Measurements from ENCODE around the gene MATCAP1. TPM values are rescaled to one million over a fixed set of nuclear protein-coding genes. Genes with fewer than 3 reads are reported as not detected.

The MATCAP1 gene
- total RNA-seq, 1 donor from 2014 or later = 5.2 TPM

DNA sequence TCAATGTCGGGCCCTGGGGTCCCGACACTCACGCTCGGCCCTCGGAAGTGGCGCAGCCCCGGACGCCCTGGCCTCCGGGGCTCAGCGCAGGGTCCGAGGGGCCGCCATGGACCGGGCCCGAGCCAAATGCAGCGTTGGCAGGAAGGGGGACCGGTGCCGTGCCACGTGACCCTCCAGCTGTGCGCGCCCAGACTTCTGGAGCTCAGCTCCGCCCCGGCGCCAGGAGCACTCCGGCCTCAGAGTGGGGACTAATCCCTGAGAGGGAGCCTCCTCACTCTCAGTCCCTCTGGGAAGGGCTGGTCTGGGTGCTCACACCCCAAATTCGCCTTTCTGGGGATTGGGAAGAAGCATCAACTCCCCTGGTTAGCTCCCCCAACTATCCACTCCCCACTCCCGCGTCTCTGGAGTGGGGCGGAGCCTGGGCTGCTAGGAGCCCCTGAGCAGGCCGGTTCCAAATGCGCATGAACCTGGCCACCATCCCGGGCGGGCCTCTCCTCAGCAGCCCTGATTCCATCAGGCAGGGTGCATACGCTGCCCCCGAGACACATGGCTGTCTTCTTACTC lies 32.8 kb downstream of the MATCAP1 start, which contains the start of gene B3GNT9:
B3GNT9 (minus strand) TSS at position 166 of the 564 bp plus-strand sequence. CDS start 513 bp downstream, outside the sequence.
- Histone ChIP-seq H3K36me3 (ENCODE audit: control insufficient read depth in 3 of 3, insufficient read depth in 3 of 3, low read length in 3 of 3) (peaks cover 28 to 34% (median 30%) of the 10 kb centered on the region in 3 donors), H3K9me3 (ENCODE audit: control insufficient read depth in 3 of 3, low read length in 3 of 3) (no peaks in the 10 kb centered on the region), H3K27ac (ENCODE audit: low read depth, low read length) (peak within 1 kb of the TSS; percentile 68), H3K4me3 (ENCODE audit: low read length in 3 of 3) (peak within 1 kb of the TSS; percentile 65 to 74 (median 67)), H3K4me1 (ENCODE audit: control insufficient read depth in 3 of 3, insufficient read depth in 3 of 3, low read length in 3 of 3) (peaks cover 9 to 15% (median 14%) of the 10 kb centered on the region in 3 donors), H3K9ac (ENCODE audit: low read depth in 1 of 3, low read length in 3 of 3) (peak within 1 kb of the TSS; percentile 61 to 68 (median 64)), H3K27me3 (ENCODE audit: control insufficient read depth in 3 of 3, insufficient read depth in 3 of 3, low read length in 3 of 3) (peaks cover 0 to 21% (median 20%) of the 10 kb centered on the region in 3 donors)

DNA sequence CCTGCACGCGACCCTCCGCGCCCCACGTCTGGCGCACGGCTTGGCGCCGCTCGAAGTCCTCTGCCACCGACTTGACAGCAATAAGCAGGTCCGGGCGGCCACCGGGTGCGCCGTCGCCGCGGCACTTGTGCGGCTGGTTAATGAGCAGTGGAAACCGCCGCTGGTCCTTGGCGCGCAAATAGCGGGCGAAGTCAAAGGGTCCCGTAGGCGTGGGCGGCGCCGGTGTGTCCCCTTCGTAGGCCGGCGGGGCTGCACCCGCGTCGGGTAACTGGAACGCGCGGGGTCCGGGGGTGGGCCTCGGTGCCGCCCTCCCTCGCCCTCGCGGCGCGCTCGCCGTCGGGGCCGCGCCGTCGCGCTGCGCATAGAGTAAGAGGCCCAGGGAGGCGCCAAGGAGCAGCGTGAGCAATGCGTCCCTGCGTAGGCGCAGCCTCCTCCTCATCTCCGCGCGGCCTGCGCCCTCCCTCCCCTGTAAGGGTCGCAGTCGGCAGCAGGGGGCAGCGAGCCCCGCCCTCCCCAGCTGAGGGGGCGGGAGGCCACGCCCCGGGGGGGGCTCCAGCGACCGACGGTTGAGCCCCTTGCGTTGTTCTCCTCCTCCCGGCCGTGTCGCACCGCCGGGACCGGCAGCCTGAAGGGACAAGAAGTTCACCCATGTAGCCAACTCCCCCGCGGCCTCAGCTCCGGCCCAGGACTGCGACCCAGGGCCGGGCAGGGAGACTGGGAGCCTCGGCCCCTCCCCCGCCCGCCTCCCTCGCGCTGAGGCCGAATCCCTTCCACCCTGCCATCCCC lies 33.5 kb downstream of the MATCAP1 start:
- Histone ChIP-seq H3K36me3 (ENCODE audit: control insufficient read depth in 3 of 3, insufficient read depth in 3 of 3, low read length in 3 of 3) (peaks cover 35 to 41% (median 37%) of the 10 kb centered on the region in 3 donors), H3K27me3 (ENCODE audit: control insufficient read depth in 3 of 3, insufficient read depth in 3 of 3, low read length in 3 of 3) (peaks cover 0 to 21% (median 20%) of the 10 kb centered on the region in 3 donors), H3K9ac (ENCODE audit: low read depth in 1 of 3, low read length in 3 of 3) (peak overlapping the region; percentile 61 to 68 (median 64)), H3K4me3 (ENCODE audit: low read length in 3 of 3) (peak overlapping the region; percentile 65 to 74 (median 67)), H3K4me1 (ENCODE audit: control insufficient read depth in 3 of 3, insufficient read depth in 3 of 3, low read length in 3 of 3) (peaks cover 4 to 11% (median 11%) of the 10 kb centered on the region in 3 donors), H3K27ac (ENCODE audit: low read depth, low read length) (peak overlapping the region; percentile 68), H3K9me3 (ENCODE audit: control insufficient read depth in 3 of 3, low read length in 3 of 3) (no peaks in the 10 kb centered on the region)

DNA sequence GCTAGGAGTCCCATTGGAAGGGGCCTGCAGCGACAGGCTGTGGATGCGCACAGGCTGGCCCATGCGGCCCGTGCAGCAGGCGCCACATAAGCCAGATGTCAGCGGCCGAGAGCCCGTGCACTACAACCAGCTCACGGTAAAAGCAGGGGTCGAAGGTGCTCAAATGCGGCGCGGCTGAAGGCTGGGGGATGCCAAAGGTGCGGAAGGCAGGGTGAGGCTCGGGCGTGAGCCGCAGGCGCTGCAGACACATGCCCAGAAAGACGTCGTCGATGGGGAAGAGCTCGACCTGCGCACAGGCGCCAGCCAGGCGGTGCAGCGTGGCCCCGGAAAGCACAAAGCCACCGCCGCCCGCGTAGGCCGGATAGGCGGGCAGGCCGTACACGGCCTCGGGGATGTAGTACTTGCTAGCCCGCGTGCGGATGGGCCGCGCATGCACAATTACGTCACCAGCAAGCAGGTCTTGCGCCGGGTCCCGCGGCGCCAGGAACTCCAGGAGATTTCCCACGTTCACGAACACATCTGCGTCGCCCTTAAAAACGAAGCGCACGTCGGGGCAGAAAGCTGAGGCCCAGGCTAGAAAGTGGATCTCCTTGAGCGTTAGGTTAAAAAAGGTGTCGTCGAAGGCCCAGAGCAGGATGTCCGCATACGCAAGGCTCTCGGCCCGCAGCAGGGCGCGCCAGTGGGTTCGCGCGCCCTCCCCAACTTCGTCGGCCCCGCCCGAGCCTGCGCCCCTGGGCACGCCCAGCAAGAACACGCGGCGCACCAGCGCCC lies 34.3 kb downstream of the MATCAP1 start:
- peaks cover 0 to 21% (median 20%) of the 10 kb centered on the region in 3 donors for H3K27me3 ChIP-seq (ENCODE audit: control insufficient read depth in 3 of 3, insufficient read depth in 3 of 3, low read length in 3 of 3)
- H3K27ac ChIP-seq (ENCODE audit: low read depth, low read length) = no peak overlapping the region
- H3K36me3 ChIP-seq (ENCODE audit: control insufficient read depth in 3 of 3, insufficient read depth in 3 of 3, low read length in 3 of 3) = peaks cover 42 to 49% (median 44%) of the 10 kb centered on the region in 3 donors
- H3K4me1 ChIP-seq (ENCODE audit: control insufficient read depth in 3 of 3, insufficient read depth in 3 of 3, low read length in 3 of 3) = peaks cover 4 to 11% (median 9%) of the 10 kb centered on the region in 3 donors
- no peaks in the 10 kb centered on the region for H3K9me3 ChIP-seq (ENCODE audit: control insufficient read depth in 3 of 3, low read length in 3 of 3)
- H3K9ac ChIP-seq (ENCODE audit: low read depth in 1 of 3, low read length in 3 of 3) = no peak overlapping the region
- H3K4me3 ChIP-seq (ENCODE audit: low read length in 3 of 3) = no peak overlapping the region

DNA sequence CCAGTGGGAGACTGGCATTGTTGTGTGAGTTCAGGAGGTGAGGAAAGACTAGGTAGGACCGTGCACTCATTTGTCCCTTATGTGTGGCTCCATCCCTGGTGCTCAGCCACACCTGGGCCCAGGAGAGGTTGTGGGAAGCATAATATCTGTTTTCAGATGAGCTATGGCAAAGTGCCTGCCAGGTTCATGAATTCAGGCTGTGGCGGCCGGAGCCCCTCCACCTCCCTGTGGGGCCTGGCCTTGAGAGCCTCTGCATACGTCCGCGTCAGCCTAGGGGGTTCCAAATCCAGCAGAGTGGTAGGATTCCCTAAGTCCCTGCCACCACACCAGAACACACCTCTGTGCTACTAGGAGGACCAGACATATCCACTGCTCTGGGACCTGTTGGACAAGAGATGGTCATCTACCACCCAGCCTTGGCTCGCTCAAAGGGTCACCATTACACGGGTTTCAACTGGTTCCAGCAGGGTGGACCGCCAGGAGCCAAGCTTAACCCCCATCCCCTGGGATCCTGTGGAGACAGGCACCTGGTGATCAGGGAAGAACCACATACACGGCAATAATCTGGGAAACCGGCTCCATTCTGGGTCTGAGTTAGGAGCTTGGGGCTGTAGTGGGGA lies 35.0 kb downstream of the MATCAP1 start:
- H3K27ac ChIP-seq (ENCODE audit: low read depth, low read length) = no peak overlapping the region
- no peak overlapping the region for H3K4me3 ChIP-seq (ENCODE audit: low read length in 3 of 3)
- peaks cover 4 to 11% (median 9%) of the 10 kb centered on the region in 3 donors for H3K4me1 ChIP-seq (ENCODE audit: control insufficient read depth in 3 of 3, insufficient read depth in 3 of 3, low read length in 3 of 3)
- H3K9ac ChIP-seq (ENCODE audit: low read depth in 1 of 3, low read length in 3 of 3) = no peak overlapping the region
- H3K27me3 ChIP-seq (ENCODE audit: control insufficient read depth in 3 of 3, insufficient read depth in 3 of 3, low read length in 3 of 3) = peaks cover 0 to 21% (median 20%) of the 10 kb centered on the region in 3 donors
- H3K9me3 ChIP-seq (ENCODE audit: control insufficient read depth in 3 of 3, low read length in 3 of 3) = no peaks in the 10 kb centered on the region
- peaks cover 46 to 55% (median 50%) of the 10 kb centered on the region in 3 donors for H3K36me3 ChIP-seq (ENCODE audit: control insufficient read depth in 3 of 3, insufficient read depth in 3 of 3, low read length in 3 of 3)

DNA sequence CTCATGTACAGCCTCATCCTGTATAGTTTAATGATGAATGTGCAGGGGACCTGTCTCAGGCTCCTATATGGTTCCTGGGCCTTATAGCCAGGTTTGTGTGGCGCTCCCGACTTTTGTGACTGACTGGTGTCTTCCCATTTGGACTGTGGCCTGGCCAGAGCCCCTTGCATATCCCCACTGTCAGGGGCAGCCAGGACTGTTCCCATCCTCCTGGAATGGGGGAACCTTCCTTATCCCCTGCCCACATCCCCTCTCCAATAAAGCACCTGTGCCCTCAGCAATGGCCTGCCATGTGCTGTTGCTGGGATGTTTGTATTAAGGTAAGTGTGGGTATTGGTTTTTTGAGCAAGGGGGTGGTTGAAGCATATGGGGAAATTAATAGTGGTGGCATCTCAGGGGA lies 35.5 kb downstream of the MATCAP1 start:
- no peaks in the 10 kb centered on the region for H3K9me3 ChIP-seq (ENCODE audit: control insufficient read depth in 3 of 3, low read length in 3 of 3)
- H3K4me1 ChIP-seq (ENCODE audit: control insufficient read depth in 3 of 3, insufficient read depth in 3 of 3, low read length in 3 of 3) = peaks cover 4 to 11% (median 9%) of the 10 kb centered on the region in 3 donors
- H3K4me3 ChIP-seq (ENCODE audit: low read length in 3 of 3) = no peak overlapping the region
- H3K9ac ChIP-seq (ENCODE audit: low read depth in 1 of 3, low read length in 3 of 3) = no peak overlapping the region
- peaks cover 0 to 21% (median 20%) of the 10 kb centered on the region in 3 donors for H3K27me3 ChIP-seq (ENCODE audit: control insufficient read depth in 3 of 3, insufficient read depth in 3 of 3, low read length in 3 of 3)
- no peak overlapping the region for H3K27ac ChIP-seq (ENCODE audit: low read depth, low read length)
- H3K36me3 ChIP-seq (ENCODE audit: control insufficient read depth in 3 of 3, insufficient read depth in 3 of 3, low read length in 3 of 3) = peaks cover 51 to 60% (median 55%) of the 10 kb centered on the region in 3 donors

DNA sequence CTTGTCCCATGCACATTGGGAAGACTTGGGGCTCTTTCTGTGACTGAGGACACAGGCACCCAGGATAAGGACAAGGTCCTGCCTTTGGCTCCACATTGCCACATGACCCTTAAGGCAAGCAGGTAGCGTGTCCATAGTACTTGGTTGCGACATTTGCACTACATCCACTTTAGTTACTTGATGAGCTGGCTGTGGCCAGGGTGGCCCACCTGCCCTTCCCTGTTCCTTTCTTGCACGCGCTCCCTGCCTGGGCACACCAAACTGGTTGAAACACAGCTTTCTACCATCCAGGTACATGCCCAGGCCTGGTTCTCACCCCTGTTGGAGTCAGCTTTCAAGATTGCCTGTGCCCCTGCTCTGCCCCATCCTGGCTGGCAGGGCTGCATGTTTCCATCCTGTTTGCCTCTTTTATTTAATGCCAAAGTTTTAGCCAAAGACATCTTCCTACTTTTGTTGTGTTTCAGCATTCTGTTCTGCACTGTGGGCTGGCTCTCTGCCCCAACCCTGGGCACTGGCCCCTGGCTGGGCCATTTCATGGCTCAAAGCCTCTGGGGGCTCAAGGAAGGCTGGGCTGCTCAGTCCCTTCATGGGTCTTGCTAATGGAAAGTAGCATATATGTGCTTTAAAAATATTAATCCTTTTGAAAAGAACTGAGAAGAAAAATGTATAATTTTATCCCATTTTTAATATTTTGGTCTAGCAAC lies 36.2 kb downstream of the MATCAP1 start:
- no peak overlapping the region for H3K4me3 ChIP-seq (ENCODE audit: low read length in 3 of 3)
- peaks cover 4 to 11% (median 9%) of the 10 kb centered on the region in 3 donors for H3K4me1 ChIP-seq (ENCODE audit: control insufficient read depth in 3 of 3, insufficient read depth in 3 of 3, low read length in 3 of 3)
- peaks cover 57 to 65% (median 59%) of the 10 kb centered on the region in 3 donors for H3K36me3 ChIP-seq (ENCODE audit: control insufficient read depth in 3 of 3, insufficient read depth in 3 of 3, low read length in 3 of 3)
- H3K27me3 ChIP-seq (ENCODE audit: control insufficient read depth in 3 of 3, insufficient read depth in 3 of 3, low read length in 3 of 3) = peaks cover 0 to 21% (median 17%) of the 10 kb centered on the region in 3 donors
- H3K27ac ChIP-seq (ENCODE audit: low read depth, low read length) = no peak overlapping the region
- no peaks in the 10 kb centered on the region for H3K9me3 ChIP-seq (ENCODE audit: control insufficient read depth in 3 of 3, low read length in 3 of 3)
- H3K9ac ChIP-seq (ENCODE audit: low read depth in 1 of 3, low read length in 3 of 3) = no peak overlapping the region

DNA sequence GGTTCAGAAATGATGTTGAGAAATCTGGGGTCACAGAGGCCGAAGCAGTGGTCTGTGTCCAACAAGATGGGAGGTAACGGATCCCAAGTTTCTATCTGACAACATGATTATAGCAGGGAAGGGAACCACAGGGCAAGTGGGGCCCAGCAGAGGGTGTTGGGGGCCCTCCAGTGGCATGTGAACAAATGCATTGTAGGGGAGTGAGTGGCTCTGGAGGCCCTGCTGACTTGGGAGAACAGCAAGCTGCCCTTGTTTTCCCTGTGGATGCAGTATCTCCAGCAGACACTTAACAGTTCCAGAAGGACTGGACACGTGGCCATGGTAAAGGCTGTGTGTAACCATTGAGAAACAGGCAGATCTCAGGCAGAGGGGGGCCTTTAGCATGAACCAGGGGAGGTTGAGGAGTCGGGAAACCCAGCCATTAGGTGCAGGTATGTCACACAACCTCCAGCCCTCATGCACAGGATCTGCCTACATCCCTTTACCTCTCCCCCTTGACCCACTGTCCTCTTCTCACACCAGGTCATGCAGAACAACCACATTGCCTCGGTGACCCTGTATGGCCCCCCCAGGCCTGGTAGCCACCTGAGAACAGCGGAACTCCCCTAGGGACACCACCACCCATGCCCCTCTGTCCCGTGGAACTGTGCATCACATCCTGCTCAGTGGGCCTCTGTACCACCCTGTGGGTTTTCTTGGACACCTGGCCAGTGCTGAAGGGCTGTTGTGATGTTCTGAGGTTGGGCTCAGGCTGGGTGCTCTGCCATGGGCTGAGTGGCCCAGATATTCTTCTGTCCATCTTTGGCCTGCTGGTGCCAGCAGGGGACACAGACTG lies 37.0 kb downstream of the MATCAP1 start:
- Histone ChIP-seq H3K36me3 (ENCODE audit: control insufficient read depth in 3 of 3, insufficient read depth in 3 of 3, low read length in 3 of 3) (peaks cover 64 to 73% (median 67%) of the 10 kb centered on the region in 3 donors), H3K9ac (ENCODE audit: low read depth in 1 of 3, low read length in 3 of 3) (no peak overlapping the region), H3K27me3 (ENCODE audit: control insufficient read depth in 3 of 3, insufficient read depth in 3 of 3, low read length in 3 of 3) (peaks cover 0 to 21% (median 17%) of the 10 kb centered on the region in 3 donors), H3K4me3 (ENCODE audit: low read length in 3 of 3) (no peak overlapping the region), H3K4me1 (ENCODE audit: control insufficient read depth in 3 of 3, insufficient read depth in 3 of 3, low read length in 3 of 3) (peaks cover 4 to 11% (median 9%) of the 10 kb centered on the region in 3 donors), H3K27ac (ENCODE audit: low read depth, low read length) (no peak overlapping the region), H3K9me3 (ENCODE audit: control insufficient read depth in 3 of 3, low read length in 3 of 3) (no peaks in the 10 kb centered on the region)

DNA sequence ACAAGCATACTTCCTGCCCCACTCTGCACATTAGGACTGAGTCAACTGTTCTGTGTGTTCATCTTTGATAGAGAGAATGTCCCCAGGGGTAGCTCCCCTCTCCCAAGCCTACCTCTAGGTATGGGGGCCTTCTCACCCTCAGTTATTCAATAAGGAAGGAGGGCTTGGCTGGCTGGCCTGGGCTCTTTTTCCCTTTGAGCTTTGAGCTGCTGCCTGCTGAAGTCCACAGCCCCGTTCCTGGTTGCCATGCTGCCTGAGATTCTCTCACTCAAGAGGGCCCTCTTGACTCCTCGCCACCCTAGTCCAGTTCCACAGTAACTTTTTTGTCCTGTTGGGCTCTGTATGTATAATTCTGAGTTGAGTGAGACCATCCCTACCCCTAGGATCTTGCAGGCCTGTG lies 38.0 kb downstream of the MATCAP1 start:
- H3K27ac ChIP-seq (ENCODE audit: low read depth, low read length) = no peak overlapping the region
- no peak overlapping the region for H3K9ac ChIP-seq (ENCODE audit: low read depth in 1 of 3, low read length in 3 of 3)
- H3K27me3 ChIP-seq (ENCODE audit: control insufficient read depth in 3 of 3, insufficient read depth in 3 of 3, low read length in 3 of 3) = peaks cover 0 to 21% (median 12%) of the 10 kb centered on the region in 3 donors
- peaks cover 4 to 8% (median 8%) of the 10 kb centered on the region in 3 donors for H3K4me1 ChIP-seq (ENCODE audit: control insufficient read depth in 3 of 3, insufficient read depth in 3 of 3, low read length in 3 of 3)
- H3K9me3 ChIP-seq (ENCODE audit: control insufficient read depth in 3 of 3, low read length in 3 of 3) = no peaks in the 10 kb centered on the region
- no peak overlapping the region for H3K4me3 ChIP-seq (ENCODE audit: low read length in 3 of 3)
- H3K36me3 ChIP-seq (ENCODE audit: control insufficient read depth in 3 of 3, insufficient read depth in 3 of 3, low read length in 3 of 3) = peaks cover 74 to 83% (median 77%) of the 10 kb centered on the region in 3 donors

Data from skeletal muscle tissue (tissue), 4 donors.